IMR-90 (cell line): ENCODE data around the gene RAD51B.

Experiments used
- MAFK ChIP-seq: IDR thresholded peaks from 2 replicates; pipeline ENCODE4 v1.6.1; 2012; ENCODE audit warnings: low read depth, low read length, improper control_type of control experiment
- TF ChIP-seq, protein P1 (sequence below): conservative IDR thresholded peaks from 2 replicates; pipeline ENCODE4 v1.5.1; 2012; ENCODE audit warnings: mild to moderate bottlenecking, low read depth, low read length, improper control_type of control experiment

DNA sequence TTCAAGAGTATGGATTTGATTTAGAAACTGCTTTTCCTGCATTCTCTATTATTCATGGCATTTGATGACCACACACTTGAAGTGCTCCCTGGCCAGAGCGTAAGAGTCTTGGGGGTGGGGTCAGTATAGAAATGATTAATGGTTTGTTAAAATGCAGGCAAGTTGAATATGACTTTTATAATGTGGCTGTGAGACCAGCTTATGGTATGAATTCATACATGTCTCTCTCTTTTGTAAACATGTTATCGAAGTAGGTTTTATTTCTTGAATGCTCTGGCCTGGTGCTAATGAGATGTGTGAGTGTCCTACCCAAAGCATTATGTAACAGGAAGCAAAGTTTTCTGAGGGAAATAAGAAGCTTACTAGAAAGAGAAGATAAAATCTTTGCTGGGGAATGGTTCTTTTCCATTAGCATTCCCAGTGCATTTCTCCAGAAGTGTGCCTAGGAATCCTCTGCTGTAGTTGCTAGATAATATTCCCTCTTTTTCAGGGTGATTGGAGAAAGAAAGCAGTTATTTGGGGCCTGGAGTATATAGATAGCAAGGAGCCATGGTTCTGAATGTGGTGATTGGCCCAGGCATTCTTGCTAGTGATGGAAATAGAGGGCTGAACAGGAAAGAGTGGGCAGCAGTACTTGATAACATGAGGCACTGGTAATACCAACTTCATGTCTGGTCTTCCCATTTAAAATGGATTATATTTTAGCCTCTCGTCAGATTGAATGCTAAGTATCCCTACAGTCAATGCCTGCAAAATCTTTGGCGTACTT lies 289.7 kb downstream of the RAD51B start:
- TF ChIP-seq, protein P1, sequence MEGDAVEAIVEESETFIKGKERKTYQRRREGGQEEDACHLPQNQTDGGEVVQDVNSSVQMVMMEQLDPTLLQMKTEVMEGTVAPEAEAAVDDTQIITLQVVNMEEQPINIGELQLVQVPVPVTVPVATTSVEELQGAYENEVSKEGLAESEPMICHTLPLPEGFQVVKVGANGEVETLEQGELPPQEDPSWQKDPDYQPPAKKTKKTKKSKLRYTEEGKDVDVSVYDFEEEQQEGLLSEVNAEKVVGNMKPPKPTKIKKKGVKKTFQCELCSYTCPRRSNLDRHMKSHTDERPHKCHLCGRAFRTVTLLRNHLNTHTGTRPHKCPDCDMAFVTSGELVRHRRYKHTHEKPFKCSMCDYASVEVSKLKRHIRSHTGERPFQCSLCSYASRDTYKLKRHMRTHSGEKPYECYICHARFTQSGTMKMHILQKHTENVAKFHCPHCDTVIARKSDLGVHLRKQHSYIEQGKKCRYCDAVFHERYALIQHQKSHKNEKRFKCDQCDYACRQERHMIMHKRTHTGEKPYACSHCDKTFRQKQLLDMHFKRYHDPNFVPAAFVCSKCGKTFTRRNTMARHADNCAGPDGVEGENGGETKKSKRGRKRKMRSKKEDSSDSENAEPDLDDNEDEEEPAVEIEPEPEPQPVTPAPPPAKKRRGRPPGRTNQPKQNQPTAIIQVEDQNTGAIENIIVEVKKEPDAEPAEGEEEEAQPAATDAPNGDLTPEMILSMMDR = no peak
- TF ChIP-seq MAFK = no peak
